Measurements from ENCODE around the gene IRF2BP2.
A peak's percentile ranks its signal among the peaks of the same experiment; 100 is the strongest.

Gene IRF2BP2

GRCh38 chr1:234585330-234586055, 24.5 kb downstream of the IRF2BP2 start:
- Histone ChIP-seq H3K9me3 (ENCODE audit: control insufficient read depth in 1 of 2, low read length in 2 of 2) (no peaks in the 10 kb centered on the region), H3K4me1 (ENCODE audit: control insufficient read depth in 1 of 2, insufficient read depth in 2 of 2, low read length in 2 of 2) (peaks cover 0 to 3% of the 10 kb centered on the region in 2 donors), H3K27me3 (ENCODE audit: control insufficient read depth in 1 of 2, insufficient read depth in 2 of 2, low read length in 2 of 2) (no peaks in the 10 kb centered on the region), H3K27ac (ENCODE audit: low read depth, low read length) (peak overlapping the region; percentile 22), H3K9ac (ENCODE audit: low read depth in 1 of 2, low read length in 2 of 2) (no peak overlapping the region), H3K36me3 (ENCODE audit: control insufficient read depth in 1 of 2, insufficient read depth in 2 of 2, low read length in 2 of 2) (no peaks in the 10 kb centered on the region), H3K4me3 (ENCODE audit: low read depth in 1 of 2, low read length in 2 of 2) (no peak overlapping the region)

DNA sequence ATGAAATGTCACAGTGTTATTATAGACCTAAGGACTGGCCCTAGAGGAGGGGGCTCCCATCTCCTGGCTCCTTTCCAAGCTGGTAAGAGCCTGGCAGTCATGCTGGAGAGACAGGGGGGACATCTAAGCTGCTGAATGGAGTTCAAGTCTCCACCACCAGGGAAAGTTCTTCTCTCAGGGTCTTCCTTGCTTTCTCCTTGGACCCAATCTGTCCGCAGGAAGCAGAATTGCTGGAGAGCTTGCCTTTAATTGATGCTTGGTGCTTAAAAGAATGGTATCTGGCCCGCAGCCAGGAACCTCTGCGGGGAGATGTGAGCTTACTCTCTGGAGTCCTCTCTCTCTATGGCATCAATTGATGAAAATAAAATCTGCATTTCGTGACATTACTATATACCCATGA, 25.1 kb downstream of the IRF2BP2 start:
- no peaks in the 10 kb centered on the region for H3K36me3 ChIP-seq (ENCODE audit: control insufficient read depth in 1 of 2, insufficient read depth in 2 of 2, low read length in 2 of 2)
- peaks cover 0 to 3% of the 10 kb centered on the region in 2 donors for H3K4me1 ChIP-seq (ENCODE audit: control insufficient read depth in 1 of 2, insufficient read depth in 2 of 2, low read length in 2 of 2)

DNA sequence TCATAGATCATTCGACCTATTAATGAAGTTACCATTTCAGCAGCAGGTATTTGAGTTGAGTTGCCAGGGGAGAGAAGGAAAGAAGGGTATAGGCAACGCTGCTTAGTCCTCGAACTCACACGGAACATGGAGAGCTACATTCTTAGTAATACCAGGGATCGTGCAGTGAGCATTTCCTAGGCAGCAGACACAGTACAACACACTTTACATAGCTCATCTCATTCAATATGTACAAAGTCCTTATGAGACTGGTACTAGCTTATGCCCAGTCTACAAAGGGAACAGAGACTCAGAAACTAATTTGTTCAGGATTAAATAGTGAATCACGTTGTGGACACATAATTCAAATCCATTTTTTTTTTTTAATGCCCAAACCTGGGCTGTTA, 25.6 kb downstream of the IRF2BP2 start:
- Histone ChIP-seq H3K9ac (ENCODE audit: low read depth in 1 of 2, low read length in 2 of 2) (no peak overlapping the region), H3K27ac (ENCODE audit: low read depth, low read length) (no peak overlapping the region), H3K36me3 (ENCODE audit: control insufficient read depth in 1 of 2, insufficient read depth in 2 of 2, low read length in 2 of 2) (no peaks in the 10 kb centered on the region), H3K4me1 (ENCODE audit: control insufficient read depth in 1 of 2, insufficient read depth in 2 of 2, low read length in 2 of 2) (peaks cover 0 to 3% of the 10 kb centered on the region in 2 donors), H3K27me3 (ENCODE audit: control insufficient read depth in 1 of 2, insufficient read depth in 2 of 2, low read length in 2 of 2) (no peaks in the 10 kb centered on the region), H3K4me3 (ENCODE audit: low read depth in 1 of 2, low read length in 2 of 2) (no peak overlapping the region), H3K9me3 (ENCODE audit: control insufficient read depth in 1 of 2, low read length in 2 of 2) (no peaks in the 10 kb centered on the region)

More for the DNA sequence above, 25.1 kb downstream of the IRF2BP2 start:
- Histone ChIP-seq H3K4me3 (ENCODE audit: low read depth in 1 of 2, low read length in 2 of 2) (no peak overlapping the region), H3K27me3 (ENCODE audit: control insufficient read depth in 1 of 2, insufficient read depth in 2 of 2, low read length in 2 of 2) (no peaks in the 10 kb centered on the region), H3K27ac (ENCODE audit: low read depth, low read length) (no peak overlapping the region), H3K9me3 (ENCODE audit: control insufficient read depth in 1 of 2, low read length in 2 of 2) (no peaks in the 10 kb centered on the region), H3K9ac (ENCODE audit: low read depth in 1 of 2, low read length in 2 of 2) (no peak overlapping the region)

GRCh38 chr1:234583755-234584419, 26.1 kb downstream of the IRF2BP2 start:
- peaks cover 0 to 3% of the 10 kb centered on the region in 2 donors for H3K4me1 ChIP-seq (ENCODE audit: control insufficient read depth in 1 of 2, insufficient read depth in 2 of 2, low read length in 2 of 2)

GRCh38 chr1:234582681-234583301, 27.2 kb downstream of the IRF2BP2 start:
- H3K36me3 ChIP-seq (ENCODE audit: control insufficient read depth in 1 of 2, insufficient read depth in 2 of 2, low read length in 2 of 2) = no peaks in the 10 kb centered on the region
- no peaks in the 10 kb centered on the region for H3K9me3 ChIP-seq (ENCODE audit: control insufficient read depth in 1 of 2, low read length in 2 of 2)
- H3K27me3 ChIP-seq (ENCODE audit: control insufficient read depth in 1 of 2, insufficient read depth in 2 of 2, low read length in 2 of 2) = no peaks in the 10 kb centered on the region
- H3K4me1 ChIP-seq (ENCODE audit: control insufficient read depth in 1 of 2, insufficient read depth in 2 of 2, low read length in 2 of 2) = peaks cover 0 to 3% of the 10 kb centered on the region in 2 donors
- H3K27ac ChIP-seq (ENCODE audit: low read depth, low read length) = peak overlapping the region; percentile 22
- H3K9ac ChIP-seq (ENCODE audit: low read depth in 1 of 2, low read length in 2 of 2) = no peak overlapping the region
- H3K4me3 ChIP-seq (ENCODE audit: low read depth in 1 of 2, low read length in 2 of 2) = no peak overlapping the region

More at GRCh38 chr1:234583755-234584419, 26.1 kb downstream of the IRF2BP2 start:
- Histone ChIP-seq H3K36me3 (ENCODE audit: control insufficient read depth in 1 of 2, insufficient read depth in 2 of 2, low read length in 2 of 2) (no peaks in the 10 kb centered on the region), H3K4me3 (ENCODE audit: low read depth in 1 of 2, low read length in 2 of 2) (no peak overlapping the region), H3K9me3 (ENCODE audit: control insufficient read depth in 1 of 2, low read length in 2 of 2) (no peaks in the 10 kb centered on the region), H3K27ac (ENCODE audit: low read depth, low read length) (no peak overlapping the region), H3K9ac (ENCODE audit: low read depth in 1 of 2, low read length in 2 of 2) (no peak overlapping the region), H3K27me3 (ENCODE audit: control insufficient read depth in 1 of 2, insufficient read depth in 2 of 2, low read length in 2 of 2) (no peaks in the 10 kb centered on the region)

DNA sequence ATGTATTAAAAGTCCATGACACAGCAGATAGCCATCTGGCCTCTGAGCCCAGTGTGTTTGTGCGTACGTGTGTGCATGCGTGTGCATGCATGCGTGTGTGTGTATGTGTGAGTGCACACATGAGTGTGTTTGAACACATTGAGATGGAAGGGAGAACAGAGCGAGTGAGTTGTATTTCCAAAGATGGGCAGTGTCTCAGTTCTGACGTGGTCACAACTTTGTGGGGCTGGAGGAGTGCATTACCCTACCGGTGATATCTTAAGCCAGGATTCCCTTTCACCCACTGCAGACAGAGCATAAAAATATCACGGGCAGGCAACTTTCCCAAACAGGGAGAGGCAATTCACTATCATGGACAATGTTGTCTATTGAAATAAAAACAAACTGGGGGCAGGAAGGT, 27.8 kb downstream of the IRF2BP2 start:
- peak overlapping the region; percentile 22 for H3K27ac ChIP-seq (ENCODE audit: low read depth, low read length)
- no peak overlapping the region for H3K9ac ChIP-seq (ENCODE audit: low read depth in 1 of 2, low read length in 2 of 2)
- H3K4me3 ChIP-seq (ENCODE audit: low read depth in 1 of 2, low read length in 2 of 2) = no peak overlapping the region

DNA sequence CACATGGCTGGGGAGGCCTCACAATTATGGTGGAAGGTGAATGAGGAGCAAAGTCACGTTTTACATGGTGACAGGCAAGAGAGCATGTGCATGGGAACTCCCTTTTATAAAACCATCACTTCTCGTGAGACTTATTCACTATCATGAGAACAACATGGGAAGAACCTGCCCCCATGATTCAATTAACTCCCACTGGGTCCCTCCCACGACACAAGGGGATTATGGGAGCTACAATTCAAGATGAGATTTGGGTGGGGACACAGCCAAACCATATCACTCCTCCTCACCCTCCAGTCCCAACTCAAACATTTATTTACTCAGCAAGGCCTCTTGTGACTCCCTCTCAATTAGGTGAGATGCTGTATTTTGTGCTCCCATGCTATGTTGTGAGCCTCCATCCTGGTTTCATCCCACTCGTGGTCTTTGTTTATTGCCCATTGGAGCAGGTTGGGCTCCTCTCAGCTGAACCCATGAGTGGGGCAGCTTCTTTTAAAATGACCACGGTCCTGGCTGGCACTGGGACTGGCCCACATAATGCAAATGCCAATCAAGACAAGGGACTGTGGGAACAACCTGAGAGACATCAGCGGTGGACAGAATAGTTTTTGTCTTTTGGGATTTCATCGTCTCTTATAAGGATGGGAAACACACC, 28.8 kb downstream of the IRF2BP2 start:
- Histone ChIP-seq H3K36me3 (ENCODE audit: control insufficient read depth in 1 of 2, insufficient read depth in 2 of 2, low read length in 2 of 2) (no peaks in the 10 kb centered on the region), H3K27me3 (ENCODE audit: control insufficient read depth in 1 of 2, insufficient read depth in 2 of 2, low read length in 2 of 2) (no peaks in the 10 kb centered on the region), H3K4me3 (ENCODE audit: low read depth in 1 of 2, low read length in 2 of 2) (no peak overlapping the region), H3K9me3 (ENCODE audit: control insufficient read depth in 1 of 2, low read length in 2 of 2) (no peaks in the 10 kb centered on the region), H3K4me1 (ENCODE audit: control insufficient read depth in 1 of 2, insufficient read depth in 2 of 2, low read length in 2 of 2) (peaks cover 0 to 3% of the 10 kb centered on the region in 2 donors), H3K9ac (ENCODE audit: low read depth in 1 of 2, low read length in 2 of 2) (no peak overlapping the region), H3K27ac (ENCODE audit: low read depth, low read length) (no peak overlapping the region)

More for the DNA sequence above, 27.8 kb downstream of the IRF2BP2 start:
- Histone ChIP-seq H3K27me3 (ENCODE audit: control insufficient read depth in 1 of 2, insufficient read depth in 2 of 2, low read length in 2 of 2) (no peaks in the 10 kb centered on the region), H3K36me3 (ENCODE audit: control insufficient read depth in 1 of 2, insufficient read depth in 2 of 2, low read length in 2 of 2) (no peaks in the 10 kb centered on the region), H3K9me3 (ENCODE audit: control insufficient read depth in 1 of 2, low read length in 2 of 2) (no peaks in the 10 kb centered on the region), H3K4me1 (ENCODE audit: control insufficient read depth in 1 of 2, insufficient read depth in 2 of 2, low read length in 2 of 2) (peaks cover 0 to 3% of the 10 kb centered on the region in 2 donors)

DNA sequence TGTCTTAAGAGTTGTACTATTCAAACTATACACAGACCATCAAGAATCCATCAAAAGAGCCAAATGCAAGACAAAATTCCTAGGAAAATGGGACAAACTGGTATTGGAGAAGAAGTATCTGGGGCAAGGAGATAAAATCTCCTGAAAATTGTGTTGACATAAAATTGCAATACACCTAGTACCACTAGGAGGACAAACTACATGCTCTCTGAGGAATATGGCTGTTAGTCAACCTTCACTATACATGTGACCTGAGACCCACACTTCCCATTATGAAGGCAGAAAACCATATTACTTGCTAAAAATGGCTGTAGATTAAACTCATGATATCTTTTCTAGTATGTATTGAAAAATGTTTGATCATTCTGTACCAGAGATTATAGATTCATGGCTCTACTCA, 30.0 kb downstream of the IRF2BP2 start:
- no peak overlapping the region for H3K4me3 ChIP-seq (ENCODE audit: low read depth in 1 of 2, low read length in 2 of 2)
- no peaks in the 10 kb centered on the region for H3K36me3 ChIP-seq (ENCODE audit: control insufficient read depth in 1 of 2, insufficient read depth in 2 of 2, low read length in 2 of 2)
- no peak overlapping the region for H3K9ac ChIP-seq (ENCODE audit: low read depth in 1 of 2, low read length in 2 of 2)
- no peaks in the 10 kb centered on the region for H3K9me3 ChIP-seq (ENCODE audit: control insufficient read depth in 1 of 2, low read length in 2 of 2)
- no peaks in the 10 kb centered on the region for H3K4me1 ChIP-seq (ENCODE audit: control insufficient read depth in 1 of 2, insufficient read depth in 2 of 2, low read length in 2 of 2)
- no peak overlapping the region for H3K27ac ChIP-seq (ENCODE audit: low read depth, low read length)
- no peaks in the 10 kb centered on the region for H3K27me3 ChIP-seq (ENCODE audit: control insufficient read depth in 1 of 2, insufficient read depth in 2 of 2, low read length in 2 of 2)

DNA sequence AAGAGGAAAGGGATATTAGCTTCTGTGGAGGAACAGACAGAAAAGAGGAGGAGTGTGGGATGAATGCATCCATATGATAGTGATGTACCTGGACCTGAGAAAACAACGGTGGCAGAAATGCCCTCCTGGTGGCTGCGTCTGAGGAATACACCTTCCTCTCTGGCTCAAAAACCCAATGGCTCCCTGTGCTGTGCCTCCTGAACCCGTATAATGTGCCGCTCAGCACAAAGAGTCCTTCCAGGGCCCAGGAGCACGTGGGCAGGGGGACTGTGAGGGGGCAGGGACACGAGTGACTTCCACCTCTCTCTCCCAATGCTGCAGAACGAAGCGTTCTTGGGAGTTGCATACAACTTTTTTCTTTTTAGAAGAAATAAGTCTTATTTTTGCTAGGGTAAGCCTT, 31.2 kb downstream of the IRF2BP2 start:
- no peak overlapping the region for H3K4me3 ChIP-seq (ENCODE audit: low read depth in 1 of 2, low read length in 2 of 2)
- no peaks in the 10 kb centered on the region for H3K36me3 ChIP-seq (ENCODE audit: control insufficient read depth in 1 of 2, insufficient read depth in 2 of 2, low read length in 2 of 2)
- H3K27ac ChIP-seq (ENCODE audit: low read depth, low read length) = no peak overlapping the region
- no peaks in the 10 kb centered on the region for H3K4me1 ChIP-seq (ENCODE audit: control insufficient read depth in 1 of 2, insufficient read depth in 2 of 2, low read length in 2 of 2)
- H3K9ac ChIP-seq (ENCODE audit: low read depth in 1 of 2, low read length in 2 of 2) = no peak overlapping the region
- H3K9me3 ChIP-seq (ENCODE audit: control insufficient read depth in 1 of 2, low read length in 2 of 2) = no peaks in the 10 kb centered on the region
- H3K27me3 ChIP-seq (ENCODE audit: control insufficient read depth in 1 of 2, insufficient read depth in 2 of 2, low read length in 2 of 2) = no peaks in the 10 kb centered on the region

DNA sequence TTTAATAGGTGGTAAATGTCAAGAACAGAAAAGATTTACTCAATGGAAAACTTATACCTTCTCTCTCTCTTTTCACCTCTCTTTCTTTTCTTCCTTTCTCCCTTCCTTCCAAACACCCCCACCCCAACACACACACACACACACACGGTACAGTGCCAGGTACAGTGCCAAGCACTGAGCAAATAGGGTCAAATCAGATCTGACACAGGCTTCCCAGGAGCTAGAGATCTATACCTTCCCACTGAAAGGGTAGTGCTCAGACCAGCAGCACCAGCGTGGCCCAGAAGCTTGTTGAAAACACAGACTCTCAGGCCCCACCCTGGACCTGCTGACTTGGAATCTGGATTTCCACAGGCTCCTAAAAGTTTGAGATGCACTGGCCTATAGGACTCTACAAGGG, 31.9 kb downstream of the IRF2BP2 start:
- Histone ChIP-seq H3K36me3 (ENCODE audit: control insufficient read depth in 1 of 2, insufficient read depth in 2 of 2, low read length in 2 of 2) (no peaks in the 10 kb centered on the region), H3K27me3 (ENCODE audit: control insufficient read depth in 1 of 2, insufficient read depth in 2 of 2, low read length in 2 of 2) (no peaks in the 10 kb centered on the region), H3K9ac (ENCODE audit: low read depth in 1 of 2, low read length in 2 of 2) (no peak overlapping the region), H3K27ac (ENCODE audit: low read depth, low read length) (no peak overlapping the region), H3K4me3 (ENCODE audit: low read depth in 1 of 2, low read length in 2 of 2) (no peak overlapping the region), H3K9me3 (ENCODE audit: control insufficient read depth in 1 of 2, low read length in 2 of 2) (no peaks in the 10 kb centered on the region), H3K4me1 (ENCODE audit: control insufficient read depth in 1 of 2, insufficient read depth in 2 of 2, low read length in 2 of 2) (no peaks in the 10 kb centered on the region)
